GM23338 (cell line): ENCODE results near the gene FRMD1.

Experiments
- CREB1 ChIP-seq: fragments of 250-450 bp; sonication (Bioruptor Pico); IDR thresholded peaks from 2 replicates; pipeline ENCODE4 v1.5.0; 2020; ENCODE audit warnings: low read depth, mild to moderate bottlenecking, moderate library complexity
- CTCF ChIP-seq, 2 experiments: fragments of 200-600 bp in 1 of 2; sonication (generic) in 1 of 2; conservative IDR thresholded peaks; 2 replicates each; pipeline versions ENCODE4 v1.5.1 to v1.6.1; 2016 to 2017; ENCODE audit warnings: antibody characterized with exemption in 2 of 2, low read depth in 2 of 2, mild to moderate bottlenecking in 2 of 2, moderate library complexity in 1 of 2
- POLR2AphosphoS5 ChIP-seq: IDR thresholded peaks from 2 replicates; pipeline ENCODE4 v1.6.1; 2016; ENCODE audit warnings: antibody characterized with exemption, low read depth

DNA sequence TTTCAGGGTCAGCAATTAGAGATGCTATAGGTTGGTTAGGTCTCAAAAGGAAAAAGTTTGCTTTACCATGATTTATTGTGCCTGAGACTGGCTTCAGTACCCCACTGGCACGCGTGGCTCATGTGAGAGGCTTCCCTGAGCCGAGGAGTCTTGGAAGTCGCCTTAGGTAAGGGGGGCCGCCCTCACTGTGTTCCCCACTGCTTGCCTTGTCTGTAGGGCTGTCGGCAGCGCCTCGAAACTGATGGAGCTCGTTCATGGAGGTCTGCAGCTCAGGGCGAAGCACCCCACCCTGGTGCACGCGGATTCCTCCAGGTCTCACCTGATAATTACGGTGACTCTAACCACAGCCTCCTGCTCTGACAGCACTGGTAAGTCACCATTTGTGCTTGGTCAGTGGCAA lies 39.2 kb downstream of the FRMD1 start:
- no peak for TF ChIP-seq CREB1
- no peak for TF ChIP-seq CTCF (conservative IDR thresholded peaks at IDR 0.05; ENCODE audit: low read depth in 2 of 2)
- no peak for TF ChIP-seq POLR2AphosphoS5
